SK-N-SH treated with all-trans-retinoic acid at 6 μM for 48 hours (cell line): ENCODE data around the gene PLCL2.

Experiments
- PATZ1 ChIP-seq: fragments of 250-450 bp; sonication (Bioruptor Pico); IDR thresholded peaks from 2 replicates; pipeline ENCODE4 v1.8.0; 2020; ENCODE audit warnings: mild to moderate bottlenecking, moderate library complexity, borderline replicate concordance
- ZNF565 ChIP-seq: fragments of 450-650 bp; formaldehyde crosslinking; conservative IDR thresholded peaks from 2 replicates; pipeline ENCODE4 v1.5.0; 2020; ENCODE audit warnings: low read depth, mild to moderate bottlenecking, moderate library complexity

GRCh38 chr3:16982460-16982859 is 97.7 kb downstream of the PLCL2 start:
- TF ChIP-seq ZNF565 (CRISPR knock-in tag) (no peak), PATZ1 (CRISPR knock-in tag) (no peak)
